HepG2 (cell line): ENCODE data around the gene SPIRE1. TPM values are rescaled to one million over a fixed set of nuclear protein-coding genes. Genes with fewer than 3 reads are reported as not detected.
A peak's percentile ranks its signal among the peaks of the same experiment; 100 is the strongest.

Experiments
- FOXC1 ChIP-seq: sonication (generic); formaldehyde crosslinking; IDR thresholded peaks from 2 replicates; pipeline ENCODE4 v1.8.0; 2022; ENCODE audit warnings: mild to moderate bottlenecking, missing genetic modification reagents, borderline replicate concordance
- KMT2B ChIP-seq: IDR thresholded peaks from 2 replicates; pipeline ENCODE4 v1.6.1; 2016; ENCODE audit warnings: missing genetic modification reagents, missing compliant biosample characterization
- NR2F6 ChIP-seq, 2 experiments: IDR thresholded peaks; 2 replicates each; pipeline ENCODE4 v1.6.1; 2016; ENCODE audit warnings: antibody characterized with exemption in 1 of 2, mild to moderate bottlenecking in 1 of 2
- RCOR2 ChIP-seq: IDR thresholded peaks from 2 replicates; pipeline ENCODE4 v1.6.1; 2016; ENCODE audit warnings: missing biosample characterization, missing genetic modification reagents
- SCMH1 ChIP-seq: sonication (generic); formaldehyde crosslinking; IDR thresholded peaks from 2 replicates; pipeline ENCODE4 v1.9.0; 2021; ENCODE audit warnings: missing genetic modification reagents, mild to moderate bottlenecking, borderline replicate concordance
- SRF ChIP-seq: IDR thresholded peaks from 2 replicates; pipeline ENCODE4 v1.6.1; 2011; ENCODE audit warnings: mild to moderate bottlenecking, low read depth, low read length, moderate library complexity
- ZBTB42 ChIP-seq: sonication (generic); formaldehyde crosslinking; IDR thresholded peaks from 2 replicates; pipeline ENCODE4 v1.5.0; 2020; ENCODE audit warnings: mild to moderate bottlenecking, missing genetic modification reagents
- ZFAT ChIP-seq: sonication (generic); formaldehyde crosslinking; conservative IDR thresholded peaks from 2 replicates; pipeline ENCODE4 v1.8.1; 2023; ENCODE audit warnings: missing genetic modification reagents, inconsistent platforms
- ZNF569 ChIP-seq: sonication (generic); formaldehyde crosslinking; IDR thresholded peaks from 2 replicates; pipeline ENCODE4 v1.5.0; 2020; ENCODE audit warnings: mild to moderate bottlenecking, missing genetic modification reagents, moderate library complexity, borderline replicate concordance
- ZNF570 ChIP-seq: sonication (generic); formaldehyde crosslinking; IDR thresholded peaks from 2 replicates; pipeline ENCODE4 v1.4.0; 2020; ENCODE audit warnings: mild to moderate bottlenecking, missing genetic modification reagents, borderline replicate concordance
- polyA plus RNA-seq, 8 experiments: library from polyadenylated mRNA; depleted of rRNA in 3 of 8; stranded (reverse) in 7 of 8; unstranded in 1 of 8; fragments of >200 nt; fragmentation: Illumina TruSeq in 4 of 8; extraction: Trizol in 4 of 8; gene quantifications; 2 replicates each; pipeline versions ENCODE4 v1.2.1 to v1.2.3, GENCODE V29; 2011 to 2016; ENCODE audit warnings: low read depth in 4 of 8, missing spikeins in 1 of 8, mixed read lengths in 1 of 8; ENCODE audit not compliant: insufficient read depth in 1 of 8
- total RNA-seq, 5 experiments: library from RNA; depleted of rRNA; stranded (reverse); fragments of >200 nt; fragmentation: Illumina TruSeq; extraction: Trizol; gene quantifications; 2 replicates each; pipeline ENCODE4 v1.2.3, GENCODE V29; 2016; ENCODE audit warnings: low read depth in 1 of 5
- TF ChIP-seq, protein P1 (sequence below): sonication (generic); formaldehyde crosslinking; IDR thresholded peaks from 2 replicates; pipeline ENCODE4 v1.4.0; 2020; ENCODE audit warnings: missing genetic modification reagents, mild to moderate bottlenecking, borderline replicate concordance
- TF ChIP-seq, protein P2 (sequence below): sonication (generic); formaldehyde crosslinking; IDR thresholded peaks from 2 replicates; pipeline ENCODE4 v1.4.0; 2020; ENCODE audit warnings: mild to moderate bottlenecking, missing genetic modification reagents
- TF ChIP-seq, protein P3 (sequence below): sonication (generic); formaldehyde crosslinking; IDR thresholded peaks from 2 replicates; pipeline ENCODE4 v1.5.1; 2020; ENCODE audit warnings: mild to moderate bottlenecking, missing genetic modification reagents, moderate library complexity
- TF ChIP-seq, protein P4 (sequence below): sonication (generic); formaldehyde crosslinking; IDR thresholded peaks from 2 replicates; pipeline ENCODE4 v1.8.0; 2022; ENCODE audit warnings: mild to moderate bottlenecking, missing genetic modification reagents
- TF ChIP-seq, protein P5 (sequence below): sonication (generic); formaldehyde crosslinking; IDR thresholded peaks from 2 replicates; pipeline ENCODE4 v1.5.0; 2020; ENCODE audit warnings: mild to moderate bottlenecking, missing genetic modification reagents, moderate library complexity
- TF ChIP-seq, protein P6 (sequence below): sonication (generic); formaldehyde crosslinking; IDR thresholded peaks from 2 replicates; pipeline ENCODE4 v1.5.1; 2020; ENCODE audit warnings: missing genetic modification reagents, mild to moderate bottlenecking, borderline replicate concordance

SPIRE1 gene
- total and polyA plus RNA-seq, 2 of the 13 experiments (the other 11 are each of a cell fraction or from before 2014, with no cell fraction given): 9.9 to 21.3 TPM

DNA sequence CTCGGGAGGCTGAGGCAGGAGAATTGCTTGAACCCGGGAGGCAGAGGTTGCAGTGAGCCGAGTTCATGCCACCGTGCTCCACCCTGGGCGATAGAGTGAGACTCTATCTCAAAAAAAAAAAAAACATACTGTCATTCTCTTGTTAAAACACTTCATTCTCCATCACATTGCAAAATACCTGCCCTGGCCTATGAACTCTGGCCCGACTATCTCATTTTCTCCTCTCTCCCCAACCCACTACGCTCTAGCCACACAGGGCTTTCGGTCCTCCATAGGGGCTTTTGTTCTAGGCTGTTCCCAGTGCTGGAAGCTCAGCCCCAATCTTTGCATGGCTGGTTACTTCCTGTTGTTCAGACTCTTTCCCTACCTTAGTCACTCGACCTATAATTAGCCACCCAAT lies 34.3 kb upstream of the SPIRE1 start (continued):
- TF ChIP-seq, protein P1, sequence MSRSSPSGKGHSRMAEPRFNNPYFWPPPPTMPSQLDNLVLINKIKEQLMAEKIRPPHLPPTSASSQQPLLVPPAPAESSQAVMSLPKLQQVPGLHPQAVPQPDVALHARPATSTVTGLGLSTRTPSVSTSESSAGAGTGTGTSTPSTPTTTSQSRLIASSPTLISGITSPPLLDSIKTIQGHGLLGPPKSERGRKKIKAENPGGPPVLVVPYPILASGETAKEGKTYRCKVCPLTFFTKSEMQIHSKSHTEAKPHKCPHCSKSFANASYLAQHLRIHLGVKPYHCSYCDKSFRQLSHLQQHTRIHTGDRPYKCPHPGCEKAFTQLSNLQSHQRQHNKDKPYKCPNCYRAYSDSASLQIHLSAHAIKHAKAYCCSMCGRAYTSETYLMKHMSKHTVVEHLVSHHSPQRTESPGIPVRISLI (CRISPR knock-in tag): peak; percentile 87
- TF ChIP-seq RCOR2 (CRISPR knock-in tag): no peak
- TF ChIP-seq ZBTB42 (CRISPR knock-in tag): no peak
- TF ChIP-seq, protein P2, sequence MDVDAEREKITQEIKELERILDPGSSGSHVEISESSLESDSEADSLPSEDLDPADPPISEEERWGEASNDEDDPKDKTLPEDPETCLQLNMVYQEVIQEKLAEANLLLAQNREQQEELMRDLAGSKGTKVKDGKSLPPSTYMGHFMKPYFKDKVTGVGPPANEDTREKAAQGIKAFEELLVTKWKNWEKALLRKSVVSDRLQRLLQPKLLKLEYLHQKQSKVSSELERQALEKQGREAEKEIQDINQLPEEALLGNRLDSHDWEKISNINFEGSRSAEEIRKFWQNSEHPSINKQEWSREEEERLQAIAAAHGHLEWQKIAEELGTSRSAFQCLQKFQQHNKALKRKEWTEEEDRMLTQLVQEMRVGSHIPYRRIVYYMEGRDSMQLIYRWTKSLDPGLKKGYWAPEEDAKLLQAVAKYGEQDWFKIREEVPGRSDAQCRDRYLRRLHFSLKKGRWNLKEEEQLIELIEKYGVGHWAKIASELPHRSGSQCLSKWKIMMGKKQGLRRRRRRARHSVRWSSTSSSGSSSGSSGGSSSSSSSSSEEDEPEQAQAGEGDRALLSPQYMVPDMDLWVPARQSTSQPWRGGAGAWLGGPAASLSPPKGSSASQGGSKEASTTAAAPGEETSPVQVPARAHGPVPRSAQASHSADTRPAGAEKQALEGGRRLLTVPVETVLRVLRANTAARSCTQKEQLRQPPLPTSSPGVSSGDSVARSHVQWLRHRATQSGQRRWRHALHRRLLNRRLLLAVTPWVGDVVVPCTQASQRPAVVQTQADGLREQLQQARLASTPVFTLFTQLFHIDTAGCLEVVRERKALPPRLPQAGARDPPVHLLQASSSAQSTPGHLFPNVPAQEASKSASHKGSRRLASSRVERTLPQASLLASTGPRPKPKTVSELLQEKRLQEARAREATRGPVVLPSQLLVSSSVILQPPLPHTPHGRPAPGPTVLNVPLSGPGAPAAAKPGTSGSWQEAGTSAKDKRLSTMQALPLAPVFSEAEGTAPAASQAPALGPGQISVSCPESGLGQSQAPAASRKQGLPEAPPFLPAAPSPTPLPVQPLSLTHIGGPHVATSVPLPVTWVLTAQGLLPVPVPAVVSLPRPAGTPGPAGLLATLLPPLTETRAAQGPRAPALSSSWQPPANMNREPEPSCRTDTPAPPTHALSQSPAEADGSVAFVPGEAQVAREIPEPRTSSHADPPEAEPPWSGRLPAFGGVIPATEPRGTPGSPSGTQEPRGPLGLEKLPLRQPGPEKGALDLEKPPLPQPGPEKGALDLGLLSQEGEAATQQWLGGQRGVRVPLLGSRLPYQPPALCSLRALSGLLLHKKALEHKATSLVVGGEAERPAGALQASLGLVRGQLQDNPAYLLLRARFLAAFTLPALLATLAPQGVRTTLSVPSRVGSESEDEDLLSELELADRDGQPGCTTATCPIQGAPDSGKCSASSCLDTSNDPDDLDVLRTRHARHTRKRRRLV (CRISPR knock-in tag): no peak
- TF ChIP-seq ZNF569 (CRISPR knock-in tag): no peak
- no peak for TF ChIP-seq ZFAT
- TF ChIP-seq, protein P3, sequence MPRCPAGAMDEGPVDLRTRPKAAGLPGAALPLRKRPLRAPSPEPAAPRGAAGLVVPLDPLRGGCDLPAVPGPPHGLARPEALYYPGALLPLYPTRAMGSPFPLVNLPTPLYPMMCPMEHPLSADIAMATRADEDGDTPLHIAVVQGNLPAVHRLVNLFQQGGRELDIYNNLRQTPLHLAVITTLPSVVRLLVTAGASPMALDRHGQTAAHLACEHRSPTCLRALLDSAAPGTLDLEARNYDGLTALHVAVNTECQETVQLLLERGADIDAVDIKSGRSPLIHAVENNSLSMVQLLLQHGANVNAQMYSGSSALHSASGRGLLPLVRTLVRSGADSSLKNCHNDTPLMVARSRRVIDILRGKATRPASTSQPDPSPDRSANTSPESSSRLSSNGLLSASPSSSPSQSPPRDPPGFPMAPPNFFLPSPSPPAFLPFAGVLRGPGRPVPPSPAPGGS (CRISPR knock-in tag): no peak
- no peak for TF ChIP-seq SRF
- TF ChIP-seq, protein P4, sequence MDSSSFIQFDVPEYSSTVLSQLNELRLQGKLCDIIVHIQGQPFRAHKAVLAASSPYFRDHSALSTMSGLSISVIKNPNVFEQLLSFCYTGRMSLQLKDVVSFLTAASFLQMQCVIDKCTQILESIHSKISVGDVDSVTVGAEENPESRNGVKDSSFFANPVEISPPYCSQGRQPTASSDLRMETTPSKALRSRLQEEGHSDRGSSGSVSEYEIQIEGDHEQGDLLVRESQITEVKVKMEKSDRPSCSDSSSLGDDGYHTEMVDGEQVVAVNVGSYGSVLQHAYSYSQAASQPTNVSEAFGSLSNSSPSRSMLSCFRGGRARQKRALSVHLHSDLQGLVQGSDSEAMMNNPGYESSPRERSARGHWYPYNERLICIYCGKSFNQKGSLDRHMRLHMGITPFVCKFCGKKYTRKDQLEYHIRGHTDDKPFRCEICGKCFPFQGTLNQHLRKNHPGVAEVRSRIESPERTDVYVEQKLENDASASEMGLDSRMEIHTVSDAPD (CRISPR knock-in tag): no peak
- no peak for TF ChIP-seq FOXC1 (CRISPR knock-in tag)
- no peak for TF ChIP-seq SCMH1 (CRISPR knock-in tag)
- TF ChIP-seq, protein P5, sequence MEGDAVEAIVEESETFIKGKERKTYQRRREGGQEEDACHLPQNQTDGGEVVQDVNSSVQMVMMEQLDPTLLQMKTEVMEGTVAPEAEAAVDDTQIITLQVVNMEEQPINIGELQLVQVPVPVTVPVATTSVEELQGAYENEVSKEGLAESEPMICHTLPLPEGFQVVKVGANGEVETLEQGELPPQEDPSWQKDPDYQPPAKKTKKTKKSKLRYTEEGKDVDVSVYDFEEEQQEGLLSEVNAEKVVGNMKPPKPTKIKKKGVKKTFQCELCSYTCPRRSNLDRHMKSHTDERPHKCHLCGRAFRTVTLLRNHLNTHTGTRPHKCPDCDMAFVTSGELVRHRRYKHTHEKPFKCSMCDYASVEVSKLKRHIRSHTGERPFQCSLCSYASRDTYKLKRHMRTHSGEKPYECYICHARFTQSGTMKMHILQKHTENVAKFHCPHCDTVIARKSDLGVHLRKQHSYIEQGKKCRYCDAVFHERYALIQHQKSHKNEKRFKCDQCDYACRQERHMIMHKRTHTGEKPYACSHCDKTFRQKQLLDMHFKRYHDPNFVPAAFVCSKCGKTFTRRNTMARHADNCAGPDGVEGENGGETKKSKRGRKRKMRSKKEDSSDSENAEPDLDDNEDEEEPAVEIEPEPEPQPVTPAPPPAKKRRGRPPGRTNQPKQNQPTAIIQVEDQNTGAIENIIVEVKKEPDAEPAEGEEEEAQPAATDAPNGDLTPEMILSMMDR (CRISPR knock-in tag): no peak
- 0 out of 2 replicates have a peak, but pooled peaks have one; percentile 38 for TF ChIP-seq KMT2B (CRISPR knock-in tag)
- TF ChIP-seq, protein P6, sequence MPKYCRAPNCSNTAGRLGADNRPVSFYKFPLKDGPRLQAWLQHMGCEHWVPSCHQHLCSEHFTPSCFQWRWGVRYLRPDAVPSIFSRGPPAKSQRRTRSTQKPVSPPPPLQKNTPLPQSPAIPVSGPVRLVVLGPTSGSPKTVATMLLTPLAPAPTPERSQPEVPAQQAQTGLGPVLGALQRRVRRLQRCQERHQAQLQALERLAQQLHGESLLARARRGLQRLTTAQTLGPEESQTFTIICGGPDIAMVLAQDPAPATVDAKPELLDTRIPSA: no peak
- peak; percentile 53 for TF ChIP-seq NR2F6 (IDR thresholded peaks at IDR 0.05)
- peak; percentile 36; the same call in 1 of the 2 replicates for TF ChIP-seq NR2F6 (CRISPR knock-in tag; IDR thresholded peaks at IDR 0.05)
- no peak for TF ChIP-seq ZNF570
